GM18519 (cell line): ENCODE results near the gene LCA5L.
"Not testable (repeated sequence)": the region's sequence is repeated elsewhere in the genome, so short reads cannot be mapped to it uniquely, and the experiment has no call there.

ENCODE experiments used
- ATAC-seq: cut with Tn5 transposase; IDR thresholded peaks from one replicate; pipeline ENCODE4 v1.9.1; 2021; ENCODE audit warnings: mild to moderate bottlenecking, moderate library complexity; ENCODE audit not compliant: unreplicated experiment, low FRiP score

LCA5L gene

DNA sequence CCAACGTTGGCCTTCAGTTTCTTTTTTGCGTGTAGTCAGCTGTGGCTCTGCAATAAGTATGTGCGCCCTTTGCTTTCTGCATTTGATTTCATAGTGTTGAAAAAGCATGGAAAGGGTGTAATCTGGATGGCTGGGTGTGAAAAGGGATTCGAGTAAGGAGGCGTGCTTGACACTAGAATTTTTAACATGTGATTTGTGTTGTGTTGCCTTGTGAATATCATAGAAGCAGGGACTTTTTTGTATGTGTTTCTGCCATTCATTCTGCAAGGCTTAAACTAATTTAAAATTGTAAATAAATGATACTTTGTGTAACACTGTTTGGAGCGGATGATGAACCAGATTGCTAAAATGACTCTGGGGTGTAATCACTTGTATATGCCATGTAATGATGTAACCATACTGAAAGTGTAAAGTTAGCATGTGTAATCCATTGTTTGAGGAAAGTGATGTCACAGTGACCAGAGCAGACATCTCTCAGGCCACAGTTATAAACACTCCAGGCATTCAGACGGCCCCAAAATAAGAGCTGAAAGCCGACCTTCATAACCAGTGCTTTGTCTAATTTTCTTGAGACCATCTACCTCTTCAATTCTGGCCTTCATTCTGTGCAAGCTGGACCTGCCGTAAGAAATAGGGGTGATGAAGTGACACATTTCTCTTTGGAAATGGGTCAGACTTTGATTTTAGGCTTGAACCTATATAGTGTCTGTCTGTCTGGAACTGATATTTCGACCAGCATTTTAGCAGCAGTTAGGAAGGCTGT, 6.8 kb upstream of the LCA5L start:
- no peak for ATAC-seq

DNA sequence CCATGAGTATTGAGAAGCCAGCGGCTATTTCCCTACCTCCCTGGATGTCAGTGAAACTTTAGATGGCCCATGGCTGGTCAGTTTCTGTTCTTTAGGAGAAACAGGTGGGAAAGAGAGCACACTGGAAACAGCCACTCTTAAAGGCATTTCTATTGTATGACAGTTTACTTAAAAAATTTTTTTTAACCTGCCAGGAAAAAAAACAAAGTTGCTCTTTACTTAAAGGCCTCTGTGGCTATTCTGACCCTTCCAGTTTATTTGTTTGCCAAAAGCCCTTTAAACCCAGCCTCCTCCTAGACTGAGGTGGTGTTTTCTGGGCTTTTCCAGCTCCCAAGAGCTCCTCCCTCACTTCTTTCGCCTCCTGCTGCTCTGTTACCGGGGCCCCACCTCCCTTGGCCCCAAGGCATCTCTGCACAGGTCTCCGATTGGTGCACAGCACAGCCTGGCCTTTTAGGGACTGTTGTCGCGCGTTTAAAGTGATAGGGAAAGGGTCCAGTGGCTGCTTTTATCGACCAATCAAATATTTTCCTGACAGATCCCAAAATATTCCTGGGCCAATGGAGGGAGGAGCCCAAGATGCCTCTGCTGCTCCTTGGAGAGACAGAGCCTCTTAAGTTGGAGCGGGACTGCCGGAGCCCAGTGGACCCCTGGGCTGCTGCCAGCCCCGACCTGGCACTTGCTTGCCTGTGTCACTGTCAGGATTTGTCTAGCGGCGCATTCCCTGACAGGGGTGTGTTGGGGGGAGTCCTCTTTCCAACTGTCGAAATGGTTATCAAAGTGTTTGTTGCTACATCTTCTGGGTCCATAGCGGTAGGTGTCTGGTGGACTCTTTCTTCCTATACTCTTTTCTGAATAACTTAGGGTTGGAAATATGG, 6.0 kb upstream of the LCA5L start, which contains the start of gene SH3BGR:
Gene SH3BGR (plus strand): TSS at position 639 of the 875 bp plus-strand sequence. CDS start 127 bp downstream, at position 766.
- no peak for ATAC-seq

DNA sequence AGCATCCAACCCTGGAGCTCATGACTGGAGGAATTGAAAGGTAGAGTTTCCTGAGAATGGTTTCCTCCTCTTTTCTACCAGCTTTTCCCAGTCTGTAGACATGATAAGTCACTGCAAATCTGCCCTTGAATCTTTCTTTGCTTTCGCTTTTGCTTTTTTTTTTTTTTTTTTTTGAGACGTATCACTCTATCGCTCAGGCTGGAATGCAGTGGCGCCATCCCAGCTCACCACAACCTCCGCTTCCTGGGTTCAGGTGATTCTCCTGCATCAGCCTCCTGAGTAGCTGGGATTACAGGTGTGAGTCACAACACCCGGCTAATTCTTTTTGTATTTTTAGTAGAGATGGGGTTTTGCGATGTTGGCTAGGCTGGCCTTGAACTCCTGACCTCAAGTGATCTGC, 1.7 kb upstream of the LCA5L start:
- no peak for ATAC-seq

DNA sequence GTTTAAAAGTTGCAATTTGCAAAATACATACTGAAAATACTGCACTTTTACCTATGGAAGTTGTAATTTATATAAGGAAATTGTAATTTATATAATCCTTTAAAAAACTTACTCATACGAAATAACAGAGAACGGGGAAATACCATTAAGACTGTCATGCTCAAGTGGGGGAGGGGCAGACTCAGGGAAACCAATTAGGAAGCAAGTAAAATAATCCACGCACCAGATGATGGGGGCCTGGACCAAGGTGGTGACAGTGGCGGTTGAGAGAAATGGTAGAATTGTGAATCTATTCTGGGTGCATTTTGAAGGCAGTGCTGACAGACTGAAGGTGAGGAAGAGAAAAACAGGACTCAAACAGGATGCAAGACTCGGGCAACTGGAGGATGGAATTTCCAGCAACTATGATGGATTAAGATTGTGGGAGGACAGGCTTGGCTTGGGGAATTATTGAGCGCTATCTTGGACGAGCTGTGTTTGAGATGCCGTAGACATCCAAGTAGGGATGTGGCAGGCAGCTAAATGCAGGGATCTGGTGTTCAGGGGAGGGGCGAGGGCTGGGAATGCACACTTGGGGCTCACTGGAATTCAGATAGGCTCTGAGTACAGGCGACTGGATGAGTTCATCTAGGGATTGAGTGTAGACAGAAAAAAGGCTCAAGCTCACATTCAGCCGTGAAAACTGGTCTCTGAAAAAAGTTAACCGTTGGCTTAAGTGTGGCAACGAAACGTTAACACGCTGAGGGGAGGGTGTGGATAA, 977 bp downstream of the LCA5L start:
- no peak for ATAC-seq

DNA sequence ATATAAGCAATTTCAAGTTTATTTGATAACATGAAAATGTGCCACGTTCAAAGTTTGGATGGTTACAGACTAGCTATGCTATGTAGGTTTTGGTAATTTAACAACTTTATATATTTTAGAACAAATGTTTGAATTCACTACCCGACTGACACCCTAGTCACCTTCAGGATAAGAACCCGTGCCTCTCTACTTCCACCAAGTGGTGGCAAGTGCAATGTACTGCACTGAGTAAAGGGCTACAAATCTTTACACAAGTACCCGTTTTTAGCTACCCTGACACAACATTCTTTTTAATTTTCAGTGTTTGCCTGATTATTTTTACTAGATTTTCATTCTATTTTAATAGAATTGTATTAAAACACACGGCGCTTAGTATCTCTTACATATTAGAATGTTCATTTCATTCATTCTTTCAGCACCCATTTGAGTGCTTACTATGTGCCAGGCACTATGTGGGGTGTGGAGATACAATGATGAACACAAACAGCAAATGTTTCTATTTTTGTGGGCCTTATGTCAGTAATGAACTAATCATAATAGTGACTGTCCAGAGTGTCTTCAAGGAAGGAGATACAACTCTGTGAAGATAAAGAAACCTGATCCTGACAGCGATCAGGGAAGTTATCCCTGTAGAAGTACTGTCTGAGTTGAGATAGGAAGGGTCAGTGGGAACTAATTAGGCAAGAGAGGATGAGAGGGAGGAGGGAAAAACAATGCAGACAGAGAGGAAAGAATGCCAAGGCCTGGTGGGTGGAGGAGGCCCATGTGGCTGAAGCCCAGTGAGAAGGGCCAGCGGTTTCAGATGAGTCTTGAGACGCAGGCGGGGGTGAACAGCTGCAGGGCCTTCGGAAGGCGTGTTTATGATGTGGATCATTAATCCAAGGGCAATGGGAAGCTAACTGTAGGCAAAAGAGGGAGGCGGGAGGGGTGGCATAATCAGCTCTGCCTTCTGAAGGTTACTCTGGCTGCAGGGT, 3.8 kb downstream of the LCA5L start:
- ATAC-seq, result peak; percentile 40

DNA sequence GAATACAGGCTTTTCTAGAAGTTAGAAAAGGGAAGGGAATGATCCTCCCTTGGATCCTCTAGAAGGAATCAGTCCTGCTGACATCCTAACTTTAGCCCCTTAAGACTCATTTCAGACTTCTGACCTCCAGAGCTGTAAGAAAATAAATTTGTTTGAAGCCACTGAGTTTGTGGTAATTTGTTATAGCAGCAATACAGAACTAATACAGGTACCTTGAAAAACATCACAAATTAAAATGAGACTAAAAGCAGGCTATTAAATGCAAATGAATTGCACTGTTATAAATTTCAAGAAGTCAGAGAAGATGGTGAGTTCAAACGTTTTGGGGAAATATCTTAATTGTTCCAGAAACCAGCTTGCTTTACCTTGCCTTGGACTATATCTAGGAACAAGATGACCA, 6.3 kb downstream of the LCA5L start:
- no peak for ATAC-seq

DNA sequence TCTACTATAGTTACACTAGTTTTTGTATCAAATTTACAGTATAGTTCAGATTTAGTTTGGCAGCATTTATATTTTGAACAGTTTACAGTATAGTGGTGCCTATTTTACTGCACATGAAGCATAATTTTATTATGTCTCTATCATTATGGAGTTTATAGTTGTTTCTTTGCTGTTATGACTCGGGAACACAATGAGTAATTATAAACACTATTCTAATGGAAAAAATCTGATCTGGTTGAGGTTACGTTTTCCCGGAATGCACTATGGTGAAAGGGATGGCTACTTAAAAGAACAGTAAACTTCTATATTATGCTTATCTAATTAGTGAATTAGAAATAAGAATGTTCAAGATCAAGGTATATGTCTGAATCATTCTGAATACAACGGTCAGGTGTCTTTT, 10.6 kb downstream of the LCA5L start:
- ATAC-seq, result no peak

DNA sequence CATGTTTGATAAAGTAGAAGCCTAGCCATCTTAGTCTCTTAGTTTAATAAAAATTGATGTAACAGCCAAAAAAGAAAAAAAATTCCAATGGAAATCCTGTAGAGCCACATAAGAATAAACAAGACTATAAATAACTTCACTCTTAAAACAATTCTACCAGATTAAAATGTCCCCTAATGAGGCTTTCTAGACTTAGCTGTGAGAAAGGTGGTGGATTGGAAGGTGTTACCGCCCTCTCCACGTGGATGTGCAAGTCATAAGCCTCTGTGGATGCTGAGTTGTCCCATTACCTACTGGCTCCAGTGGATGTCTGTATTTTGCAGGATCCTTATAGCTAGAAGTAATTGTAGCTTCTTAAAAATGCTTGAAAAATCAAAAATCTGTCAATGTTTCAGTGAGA, 14.6 kb downstream of the LCA5L start:
- ATAC-seq, result no peak

DNA sequence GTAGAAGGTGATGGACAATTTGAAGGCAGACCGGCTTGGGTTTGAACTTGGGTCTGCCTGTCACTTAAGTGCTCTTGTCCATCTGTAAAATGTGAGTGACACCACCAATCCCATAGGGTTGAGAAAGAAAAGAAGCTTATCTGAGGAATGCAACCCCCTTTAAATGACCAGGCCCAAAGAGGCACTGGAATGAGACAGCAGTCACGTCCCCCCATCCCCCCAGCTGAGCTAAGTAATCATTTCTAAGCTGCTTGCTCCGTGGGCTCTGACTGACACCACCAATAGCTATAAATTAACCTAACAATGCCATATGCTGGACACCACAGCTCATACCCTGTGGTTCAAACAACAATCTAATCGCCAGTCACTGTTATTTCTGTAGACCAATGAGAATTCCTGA, 15.1 kb downstream of the LCA5L start:
- no peak for ATAC-seq

DNA sequence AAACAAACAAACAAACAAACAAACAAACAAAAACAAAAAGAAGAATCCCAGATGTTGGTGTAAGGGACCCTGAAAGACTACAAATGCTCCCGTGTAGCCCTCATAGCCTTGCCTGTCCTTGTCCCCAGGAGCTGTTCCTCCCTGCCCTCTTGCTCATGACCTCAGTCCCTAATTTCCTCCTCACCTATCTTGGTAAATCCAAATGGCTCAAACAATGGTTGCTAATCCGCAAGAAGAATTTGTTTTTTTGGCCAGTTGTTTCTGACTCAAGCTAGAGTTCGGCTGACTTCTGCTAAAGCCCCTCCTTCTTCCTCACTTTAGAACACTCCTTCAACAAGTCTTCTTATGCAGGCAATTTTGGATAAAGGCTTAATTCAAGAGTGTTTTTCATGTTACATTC, 15.6 kb downstream of the LCA5L start:
- no peak for ATAC-seq

DNA sequence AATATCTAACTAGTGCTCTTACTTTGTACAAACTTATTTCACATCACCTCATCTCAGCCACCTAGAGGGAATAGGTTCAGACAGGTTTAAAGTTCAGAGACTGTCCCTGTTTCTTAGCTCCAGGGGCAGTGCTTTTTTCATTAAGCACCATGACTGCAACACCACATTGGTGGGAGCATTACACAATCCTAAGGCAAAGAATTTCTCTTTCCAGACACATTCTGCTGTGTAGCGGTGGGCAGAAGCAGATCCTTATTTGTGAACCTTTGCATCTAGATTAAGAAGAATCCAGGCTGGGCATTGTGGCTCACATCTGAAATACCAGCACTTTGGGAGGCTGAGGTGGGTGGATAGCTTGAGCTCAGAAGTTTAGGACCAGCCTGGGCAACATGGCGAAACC, 16.1 kb downstream of the LCA5L start:
- no peak for ATAC-seq

DNA sequence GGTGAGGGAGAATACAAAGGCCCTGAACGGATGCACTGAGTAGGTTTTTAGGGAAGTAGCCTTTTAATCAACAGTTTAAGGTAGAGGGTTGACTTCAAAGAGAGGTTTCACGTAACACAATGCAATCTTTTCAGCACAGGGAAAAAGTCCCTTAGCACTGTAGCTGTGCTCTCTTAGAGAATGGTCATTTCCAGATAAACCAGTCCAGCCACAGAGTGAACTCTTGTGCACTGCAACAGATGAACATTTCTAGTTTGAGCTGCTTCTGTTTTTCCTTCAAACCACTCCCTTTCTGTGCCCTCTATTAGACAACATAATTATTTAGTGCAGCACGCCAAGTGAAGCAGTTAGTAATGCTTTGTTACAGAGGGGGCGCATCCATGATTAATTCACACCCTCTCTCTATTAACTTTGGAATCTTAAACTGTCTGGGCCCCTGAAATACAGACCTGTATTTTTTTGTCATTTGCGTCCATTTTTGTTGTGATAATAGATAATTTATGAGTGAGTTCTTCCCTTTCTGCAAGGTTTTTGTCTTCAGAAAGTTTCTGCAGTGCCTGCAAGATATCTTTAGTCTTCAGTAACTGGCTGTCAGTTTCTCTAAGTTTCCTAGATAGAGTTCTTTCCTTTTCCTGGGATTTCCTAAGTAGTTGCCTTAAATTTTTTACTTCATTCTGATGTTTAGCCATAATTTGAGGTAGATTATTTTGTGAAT, 22.9 kb downstream of the LCA5L start:
- no peak for ATAC-seq

DNA sequence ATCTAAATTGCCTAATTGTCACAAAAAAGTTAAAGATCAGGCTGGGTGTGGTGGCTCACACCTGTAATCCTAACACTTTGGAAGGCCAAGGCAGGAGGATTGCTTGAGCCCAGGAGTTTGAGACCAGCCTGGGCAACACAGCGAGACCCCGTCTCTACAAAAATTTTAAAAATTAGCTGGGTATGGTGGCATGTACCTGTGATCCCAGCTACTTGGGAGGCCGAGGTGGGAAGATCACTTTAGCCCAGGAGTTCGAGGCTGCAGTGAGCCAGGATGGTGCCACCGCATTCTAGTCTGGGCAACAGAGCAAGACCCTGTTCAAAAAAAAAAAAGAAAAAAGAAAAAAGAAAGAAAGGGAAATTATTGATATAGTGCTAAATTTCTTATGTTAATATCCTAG, 26.4 kb downstream of the LCA5L start:
- not testable (repeated sequence) for ATAC-seq

DNA sequence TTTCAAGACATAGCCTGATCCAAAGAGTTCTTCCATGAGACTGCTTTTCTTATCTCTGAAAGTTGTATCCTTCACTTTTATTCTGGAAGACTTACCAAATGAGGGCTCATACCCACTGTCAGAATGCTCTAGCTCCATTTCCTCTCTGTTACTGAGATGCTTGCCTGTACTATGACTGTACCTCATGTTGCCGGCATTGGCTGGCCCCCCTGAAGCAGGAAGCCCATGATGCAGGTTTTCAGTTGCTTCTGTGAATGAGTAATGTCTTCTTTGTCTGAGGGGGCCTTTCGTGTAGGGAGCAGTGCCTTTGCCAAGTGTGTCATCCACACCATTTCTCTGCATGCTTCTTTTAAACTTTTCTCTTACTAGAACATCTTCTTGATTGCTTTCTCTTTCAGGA, 39.5 kb downstream of the LCA5L start:
- ATAC-seq, result no peak

DNA sequence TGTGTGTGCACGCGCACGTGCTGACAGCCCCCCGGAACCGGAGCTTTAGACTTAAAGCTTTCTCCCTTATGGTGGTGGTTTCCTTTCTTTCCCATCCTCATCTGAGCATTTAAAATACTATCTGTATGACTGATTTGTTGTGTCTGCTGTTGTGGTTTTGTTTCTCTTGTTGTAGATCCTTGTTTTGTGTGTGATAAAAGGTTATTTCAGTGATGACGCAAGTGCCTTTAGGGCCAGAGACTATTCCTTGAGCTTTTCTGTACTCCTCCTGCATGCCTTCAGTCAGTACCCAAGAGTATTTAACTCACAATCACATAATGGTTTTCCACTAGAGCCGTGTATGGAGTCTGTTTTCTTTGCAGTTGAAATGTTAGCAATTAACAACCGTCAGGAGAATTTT, 45.4 kb downstream of the LCA5L start:
- no peak for ATAC-seq

DNA sequence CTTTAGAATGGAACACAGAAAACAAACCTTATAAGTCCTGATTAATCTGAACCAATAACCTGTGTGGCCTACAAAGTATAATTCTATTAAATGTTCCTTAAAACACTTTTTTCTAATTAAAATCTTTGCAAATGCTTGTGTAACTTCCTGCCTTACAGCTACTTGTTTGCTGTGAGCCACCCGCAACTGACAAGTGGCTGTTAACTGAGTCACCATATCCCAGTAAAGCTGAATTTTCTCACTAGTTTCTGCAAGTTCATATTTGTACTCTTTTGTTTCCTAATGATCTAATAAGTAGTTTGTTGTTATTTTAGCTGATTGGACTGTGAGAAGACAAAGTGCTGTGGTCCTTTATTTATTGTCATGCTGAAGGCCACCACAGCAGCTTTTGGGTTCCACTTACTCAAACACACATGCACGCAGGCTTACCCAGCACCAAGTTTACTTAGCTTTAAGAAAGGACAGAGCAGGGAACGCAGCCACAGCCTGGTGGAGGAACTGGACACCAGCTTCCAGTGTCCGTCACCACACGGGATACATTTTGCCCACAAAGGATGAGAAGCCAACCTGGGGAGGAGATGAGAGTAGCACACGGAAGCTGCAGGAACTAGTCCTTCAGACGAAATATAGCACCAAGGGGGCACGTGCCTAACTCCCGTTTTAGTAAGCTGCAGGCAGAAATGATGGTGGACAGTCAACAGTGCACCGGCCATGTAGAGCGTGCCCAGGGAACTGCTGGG, 47.8 kb downstream of the LCA5L start:
- ATAC-seq, result no peak

DNA sequence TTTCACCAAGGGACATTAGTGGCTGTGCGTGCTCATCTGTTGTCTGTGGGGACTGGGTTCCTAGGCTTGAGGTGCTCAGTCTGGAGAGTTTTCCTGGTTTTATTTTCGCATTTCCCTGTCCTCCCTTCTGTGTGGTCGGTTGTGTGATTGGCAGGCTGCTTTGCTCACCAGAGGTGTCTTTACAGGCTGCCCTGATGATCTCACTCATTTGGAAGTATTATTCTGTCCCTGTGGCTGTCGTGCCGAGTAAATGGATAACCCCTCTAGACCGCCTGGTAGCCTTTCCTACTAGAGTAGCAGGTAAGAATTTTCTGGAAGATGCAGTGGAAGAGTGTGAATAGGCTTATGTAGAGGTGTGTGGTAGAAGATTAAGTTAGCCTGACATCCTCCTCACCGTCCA, 52.6 kb downstream of the LCA5L start:
- ATAC-seq, result no peak

DNA sequence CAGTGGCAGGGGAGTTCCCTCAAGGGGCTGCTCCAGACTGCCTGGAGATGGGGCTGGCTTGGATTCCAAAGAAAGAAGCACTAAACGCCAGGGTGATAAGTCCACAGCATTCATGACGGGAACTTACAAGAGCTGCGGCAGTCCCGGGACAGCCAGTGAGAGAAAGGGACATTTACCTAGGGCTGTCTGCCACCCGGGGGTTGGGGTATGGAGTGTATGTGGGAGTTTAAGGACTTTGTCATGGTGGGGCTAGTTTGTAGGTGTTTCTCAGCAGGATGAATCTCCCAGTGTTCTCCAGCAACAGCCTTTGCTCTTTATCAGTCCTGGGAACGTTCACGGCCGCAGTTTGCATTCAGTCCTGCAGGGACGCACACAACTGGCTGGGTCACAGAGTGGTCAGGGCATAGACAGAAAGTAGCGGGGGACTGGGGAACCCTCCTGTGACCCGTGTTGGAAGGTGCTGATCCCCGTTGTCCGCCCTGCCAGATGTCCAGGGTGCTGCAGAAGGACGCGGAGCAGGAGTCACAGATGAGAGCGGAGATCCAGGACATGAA, 55.3 kb downstream of the LCA5L start:
- no peak for ATAC-seq
